Testis (tissue), 5 donors: ENCODE data around the gene MSL3. TPM values are rescaled to one million over a fixed set of nuclear protein-coding genes. Genes with fewer than 3 reads are reported as not detected.

Source experiments
- DNase-seq: peaks from one replicate; pipeline ENCODE4 v3.0.0-alpha.2; 2019
- H3K27ac ChIP-seq, 2 donors: fragments of 200-600 bp; sonication (generic); one replicate each; pipeline ENCODE4 v1.5.1; 2019
- H3K27me3 ChIP-seq: fragments of 200-600 bp; sonication (generic); one replicate; pipeline ENCODE4 v1.5.1; 2019
- H3K36me3 ChIP-seq: fragments of 200-600 bp; sonication (generic); one replicate; pipeline ENCODE4 v1.5.1; 2017; ENCODE audit warnings: low read depth; ENCODE audit errors: missing control alignments
- H3K4me1 ChIP-seq: fragments of 200-600 bp; sonication (generic); one replicate; pipeline ENCODE4 v1.5.1; 2019
- H3K4me3 ChIP-seq, 2 donors: fragments of 200-600 bp; sonication (generic); one replicate each; pipeline ENCODE4 v1.5.1; 2017 to 2019
- H3K9me3 ChIP-seq: fragments of 200-600 bp; sonication (generic); one replicate; pipeline ENCODE4 v1.5.1; 2017
- POLR2A ChIP-seq: fragments of 450-650 bp; IDR thresholded peaks from one replicate; pipeline ENCODE4 v1.6.1; 2017; ENCODE audit warnings: antibody characterized with exemption, mild to moderate bottlenecking, moderate library complexity
- WGBS, 2 donors: methylation state at CpG; one replicate each; pipeline ENCODE4 v1.1.5; 2018; 5-methylcytosine and 5-hydroxymethylcytosine counted together
- intact Hi-C: fragments of 100-400 bp; cut with DNase I; formaldehyde crosslinking; loops from one replicate; pipeline ENCODE4 v1.15.1; 2023; ENCODE audit warnings: low total_unique reads
- long read RNA-seq, 2 donors: transcript quantifications; one replicate each; lab custom pipeline, GENCODE V29; 2026
- polyA plus RNA-seq: library from polyadenylated mRNA; stranded (reverse); fragments of 350-450 nt; fragmentation: Illumina TruSeq; extraction: RNeasy Lipid Tissue Mini Kit (QIAGEN cat#74804); gene quantifications from one replicate; pipeline ENCODE4 v1.2.3, GENCODE V29; 2014; ENCODE audit warnings: low read depth, low replicate concordance; ENCODE audit not compliant: insufficient read depth
- total RNA-seq, 2 donors: library from RNA; depleted of rRNA; stranded (reverse); fragments of >200 nt; gene quantifications; one replicate each; pipeline ENCODE4 v1.2.3, GENCODE V29; 2016
- TF ChIP-seq, protein P1 (sequence below), 3 experiments: fragments of 450-650 bp in 2 of 3; fragments of 200-600 bp in 1 of 3; sonication (generic) in 1 of 3; IDR thresholded peaks; one replicate each; pipeline ENCODE4 v1.5.1; 2016 to 2019; ENCODE audit warnings: antibody characterized with exemption in 3 of 3, mild to moderate bottlenecking in 2 of 3, moderate library complexity in 1 of 3

Gene MSL3, protein sequence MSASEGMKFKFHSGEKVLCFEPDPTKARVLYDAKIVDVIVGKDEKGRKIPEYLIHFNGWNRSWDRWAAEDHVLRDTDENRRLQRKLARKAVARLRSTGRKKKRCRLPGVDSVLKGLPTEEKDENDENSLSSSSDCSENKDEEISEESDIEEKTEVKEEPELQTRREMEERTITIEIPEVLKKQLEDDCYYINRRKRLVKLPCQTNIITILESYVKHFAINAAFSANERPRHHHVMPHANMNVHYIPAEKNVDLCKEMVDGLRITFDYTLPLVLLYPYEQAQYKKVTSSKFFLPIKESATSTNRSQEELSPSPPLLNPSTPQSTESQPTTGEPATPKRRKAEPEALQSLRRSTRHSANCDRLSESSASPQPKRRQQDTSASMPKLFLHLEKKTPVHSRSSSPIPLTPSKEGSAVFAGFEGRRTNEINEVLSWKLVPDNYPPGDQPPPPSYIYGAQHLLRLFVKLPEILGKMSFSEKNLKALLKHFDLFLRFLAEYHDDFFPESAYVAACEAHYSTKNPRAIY
- total RNA-seq (10 to 100 TPM; 47.6 to 49.9 TPM), polyA plus RNA-seq (34.5 TPM)
- long read RNA-seq, donor 1, full-length matches to known transcripts, result 26 of 54 reads
- long read RNA-seq, donor 1, partial matches to known transcripts, result 28 of 54 reads
- long read RNA-seq, donor 1, other reads (novel, unspliced or antisense), result 0 of 54 reads
- long read RNA-seq, donor 2, partial matches to known transcripts, result 14 of 22 reads
- long read RNA-seq, donor 2, other reads (novel, unspliced or antisense), result 0 of 22 reads

DNA sequence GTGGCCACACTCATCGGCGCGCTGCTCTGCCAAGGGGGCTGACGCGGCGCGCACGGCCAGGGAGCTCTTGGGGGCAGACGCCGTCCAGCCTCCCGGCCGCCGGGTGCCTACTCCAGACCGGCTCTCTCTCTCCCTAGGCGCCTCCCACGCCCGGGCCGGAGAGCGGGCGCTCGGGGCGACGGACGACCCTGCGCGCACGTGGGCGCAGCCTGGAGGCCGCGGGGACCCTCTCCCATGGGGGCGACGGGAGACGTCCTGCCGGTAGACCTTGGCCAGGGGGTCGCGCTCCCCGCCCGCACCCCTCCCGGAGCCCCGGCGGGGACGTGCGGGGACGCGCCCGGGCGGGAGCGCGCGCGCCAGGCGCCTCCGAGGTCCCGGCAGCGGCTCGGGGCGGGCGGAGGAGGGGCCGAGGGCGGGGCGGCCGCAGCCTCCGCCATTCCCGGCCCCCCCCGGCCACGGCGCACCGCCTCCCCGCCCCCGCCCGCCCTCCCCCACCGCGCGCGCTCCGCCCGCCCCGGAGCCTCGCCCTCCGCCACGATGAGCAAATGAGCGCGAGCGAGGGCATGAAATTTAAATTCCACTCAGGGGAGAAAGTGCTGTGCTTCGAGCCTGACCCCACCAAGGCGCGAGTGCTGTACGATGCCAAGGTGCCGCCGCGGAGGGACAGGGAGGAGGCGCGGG, at the start of gene MSL3:
Gene MSL3 (plus strand): TSS at position 519 of the 681 bp plus-strand sequence. CDS start 27 bp downstream, at position 546.
- peak within 1 kb of the TSS; percentile 59 to 71 for H3K4me3 ChIP-seq
- no peaks in the 10 kb centered on the region for H3K27me3 ChIP-seq
- H3K4me1 ChIP-seq, result no peaks in the 10 kb centered on the region
- H3K27ac ChIP-seq, result peak within 1 kb of the TSS; percentile 70 to 93
- WGBS, 2 donors, result 6% methylated on average over 15 of the region's 93 CpGs; no CpG with 5 or more reads in 1 of the 2 donors
- H3K36me3 ChIP-seq, result no peaks in the 10 kb centered on the region
- TF ChIP-seq POLR2A, result no peak
- TF ChIP-seq, protein P1, sequence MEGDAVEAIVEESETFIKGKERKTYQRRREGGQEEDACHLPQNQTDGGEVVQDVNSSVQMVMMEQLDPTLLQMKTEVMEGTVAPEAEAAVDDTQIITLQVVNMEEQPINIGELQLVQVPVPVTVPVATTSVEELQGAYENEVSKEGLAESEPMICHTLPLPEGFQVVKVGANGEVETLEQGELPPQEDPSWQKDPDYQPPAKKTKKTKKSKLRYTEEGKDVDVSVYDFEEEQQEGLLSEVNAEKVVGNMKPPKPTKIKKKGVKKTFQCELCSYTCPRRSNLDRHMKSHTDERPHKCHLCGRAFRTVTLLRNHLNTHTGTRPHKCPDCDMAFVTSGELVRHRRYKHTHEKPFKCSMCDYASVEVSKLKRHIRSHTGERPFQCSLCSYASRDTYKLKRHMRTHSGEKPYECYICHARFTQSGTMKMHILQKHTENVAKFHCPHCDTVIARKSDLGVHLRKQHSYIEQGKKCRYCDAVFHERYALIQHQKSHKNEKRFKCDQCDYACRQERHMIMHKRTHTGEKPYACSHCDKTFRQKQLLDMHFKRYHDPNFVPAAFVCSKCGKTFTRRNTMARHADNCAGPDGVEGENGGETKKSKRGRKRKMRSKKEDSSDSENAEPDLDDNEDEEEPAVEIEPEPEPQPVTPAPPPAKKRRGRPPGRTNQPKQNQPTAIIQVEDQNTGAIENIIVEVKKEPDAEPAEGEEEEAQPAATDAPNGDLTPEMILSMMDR (IDR thresholded peaks at IDR 0.05), result no peak
- H3K9me3 ChIP-seq, result no peaks in the 10 kb centered on the region
- intact Hi-C loops, result no loop called here
- peak; percentile 39 for DNase-seq

DNA sequence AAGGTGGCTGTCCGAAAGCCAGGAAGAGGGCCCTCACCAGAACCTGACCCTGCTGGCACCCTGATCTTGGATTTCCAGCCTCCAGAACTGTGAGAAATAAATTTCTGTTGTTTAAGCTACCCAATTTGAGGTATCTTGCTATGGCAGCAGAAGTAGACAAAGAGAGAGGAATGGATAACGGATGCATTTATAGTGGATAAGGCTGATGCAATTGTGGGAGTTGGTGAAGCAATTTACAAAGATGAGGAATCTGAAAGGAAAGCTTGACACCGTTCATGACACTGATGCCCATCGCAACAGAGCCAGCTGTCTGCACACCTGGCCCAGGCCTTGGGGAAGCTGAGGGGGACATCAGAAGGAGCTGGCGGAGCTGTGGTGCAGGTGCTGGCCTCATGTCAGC, 35.7 kb upstream of the MSL3 start:
- no peaks in the 10 kb centered on the region for H3K9me3 ChIP-seq
- WGBS, 2 donors, result 95 to 100% methylated on average over 5 of the region's 5 CpGs
- H3K36me3 ChIP-seq, result no peaks in the 10 kb centered on the region
- H3K4me1 ChIP-seq, result no peaks in the 10 kb centered on the region
- TF ChIP-seq, protein P1 (IDR thresholded peaks at IDR 0.05), result no peak
- no peak for TF ChIP-seq POLR2A
- no peaks in the 10 kb centered on the region for H3K27me3 ChIP-seq
- H3K4me3 ChIP-seq, result no peak overlapping the region
- DNase-seq, result no peak
- H3K27ac ChIP-seq, result no peak overlapping the region
- intact Hi-C loops, result no loop called here

DNA sequence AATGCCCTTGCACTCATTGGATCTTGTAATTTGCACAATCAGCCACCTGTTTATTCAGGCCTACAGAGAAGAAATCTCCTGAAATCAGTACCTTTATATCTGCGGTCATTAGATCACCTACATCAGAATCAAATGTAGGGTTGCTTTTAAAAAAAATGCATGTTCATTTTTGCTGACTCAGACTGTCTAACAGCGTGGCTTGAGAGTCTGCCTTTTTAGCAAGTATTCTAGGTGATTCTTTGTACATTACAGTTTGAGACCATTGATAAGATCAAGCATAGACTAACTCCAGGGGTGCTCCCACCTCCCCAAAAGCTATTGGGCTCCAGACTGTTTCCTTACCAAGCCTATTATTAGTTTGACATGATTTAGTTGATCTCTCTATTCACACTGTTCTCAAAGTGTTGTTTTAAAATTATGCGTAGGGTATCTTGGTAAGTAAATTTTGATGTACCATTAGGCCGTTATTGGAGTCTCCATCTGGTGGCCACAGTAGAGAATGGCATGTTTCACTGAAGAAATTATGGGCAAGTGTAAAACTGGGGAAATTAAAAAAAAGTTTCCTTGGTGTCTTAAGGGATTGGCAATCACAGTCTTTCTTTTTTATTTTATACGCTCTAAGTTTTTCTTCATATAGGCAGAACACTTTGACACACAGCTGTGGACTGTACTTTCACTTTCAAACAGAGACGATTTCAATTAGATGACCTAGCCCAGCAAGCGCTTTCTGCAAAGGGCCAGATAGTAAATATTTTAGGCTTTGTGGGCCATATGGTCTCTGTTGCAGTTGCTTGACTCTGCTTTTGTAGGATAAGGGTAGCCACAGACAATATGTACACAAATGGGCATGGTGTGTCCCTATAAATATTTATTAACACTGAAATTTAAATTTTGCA, 33.7 kb upstream of the MSL3 start:
- Histone ChIP-seq H3K36me3 (no peaks in the 10 kb centered on the region), H3K27me3 (no peaks in the 10 kb centered on the region), H3K9me3 (no peaks in the 10 kb centered on the region), H3K27ac (no peak overlapping the region), H3K4me1 (no peaks in the 10 kb centered on the region), H3K4me3 (no peak overlapping the region)
- intact Hi-C loops, result no loop called here
- TF ChIP-seq, protein P1 (IDR thresholded peaks at IDR 0.05), result peak; percentile 53 to 64 (median 54)
- TF ChIP-seq POLR2A, result no peak
- DNase-seq, result no peak
- 52 to 55% methylated on average over 7 of the region's 7 CpGs for WGBS, 2 donors
